OCI-LY3 (cell line): ENCODE results near the gene ATP2A2.

Experiments used
- H2AFZ ChIP-seq: fragments of 200-600, 300-600 bp; shearing (Covaris generic); 2 replicates; pipeline ENCODE4 v1.6.0; 2014; ENCODE audit warnings: antibody characterized with exemption, low read depth, low read length
- H3K27ac ChIP-seq: fragments of 200-600, 300-600 bp; sonication (generic); 2 replicates; pipeline ENCODE4 v1.5.1; 2014; ENCODE audit warnings: mild to moderate bottlenecking, low read length, moderate library complexity, mixed read lengths
- H3K27me3 ChIP-seq: fragments of 200-600, 300-600 bp; sonication (generic); 2 replicates; pipeline ENCODE4 v1.6.1; 2014; ENCODE audit warnings: low read depth, low read length, mixed read lengths
- H3K36me3 ChIP-seq: fragments of 200-600, 300-600 bp; sonication (generic); replicated peaks from 2 replicates; pipeline ENCODE3; 2014; ENCODE audit warnings: low read depth, low read length, mixed read lengths
- H3K4me1 ChIP-seq: fragments of 300-600, 200-600 bp; sonication (generic); 2 replicates; pipeline ENCODE4 v1.6.1; 2014; ENCODE audit warnings: low read length, mixed read lengths
- H3K4me2 ChIP-seq: fragments of 200-600, 300-600 bp; sonication (generic); 2 replicates; pipeline ENCODE4 v1.6.1; 2014; ENCODE audit warnings: low read length, mixed read lengths
- H3K4me3 ChIP-seq: fragments of 300-600, 200-600 bp; sonication (generic); 2 replicates; pipeline ENCODE4 v1.5.1; 2014; ENCODE audit warnings: antibody characterized with exemption, mild to moderate bottlenecking, low read length, moderate library complexity
- H3K79me2 ChIP-seq: fragments of 300-600, 200-600 bp; shearing (Covaris generic); 2 replicates; pipeline ENCODE4 v1.6.1; 2014; ENCODE audit warnings: mild to moderate bottlenecking, low read length, mixed read lengths
- H3K9ac ChIP-seq: fragments of 300-600, 200-600 bp; shearing (Covaris generic); 2 replicates; pipeline ENCODE4 v1.6.0; 2014; ENCODE audit warnings: mild to moderate bottlenecking, low read length, moderate library complexity
- H3K9me3 ChIP-seq: fragments of 200-600, 300-600 bp; shearing (Covaris generic); 2 replicates; pipeline ENCODE4 v1.6.1; 2014; ENCODE audit warnings: low read length, mixed read lengths; ENCODE audit not compliant: insufficient read depth
- H4K20me1 ChIP-seq: fragments of 200-600, 300-600 bp; sonication (generic); 2 replicates; pipeline ENCODE4 v1.6.1; 2016; ENCODE audit warnings: low read length, mixed read lengths; ENCODE audit not compliant: insufficient read depth
- CTCF ChIP-seq: fragments of 200-600, 300-600 bp; sonication (generic); IDR thresholded peaks from 2 replicates; pipeline ENCODE4 v1.5.1; 2014; ENCODE audit warnings: antibody characterized with exemption, low read length, low read depth
- EZH2phosphoT487 ChIP-seq: fragments of 200-600 bp; shearing (Covaris generic); IDR thresholded peaks from 2 replicates; pipeline ENCODE4 v1.6.1; 2018; ENCODE audit warnings: antibody characterized with exemption, mixed run types, low read depth

The ATP2A2 gene

GRCh38 chr12:110245369-110245772 is 35.7 kb upstream of the ATP2A2 start:
- H3K79me2 ChIP-seq: no peaks in the 10 kb centered on the region
- no peaks in the 10 kb centered on the region for H3K9me3 ChIP-seq
- no peak for TF ChIP-seq EZH2phosphoT487
- peak; percentile 63 for TF ChIP-seq CTCF
- no peak overlapping the region for H3K4me2 ChIP-seq
- H4K20me1 ChIP-seq: no peaks in the 10 kb centered on the region
- no peak overlapping the region for H3K27ac ChIP-seq
- H3K4me3 ChIP-seq: no peak overlapping the region
- H3K27me3 ChIP-seq: no peaks in the 10 kb centered on the region
- H3K36me3 ChIP-seq: no peaks in the 10 kb centered on the region
- H3K9ac ChIP-seq: no peak overlapping the region
- H3K4me1 ChIP-seq: no peaks in the 10 kb centered on the region
- no peak overlapping the region for H2AFZ ChIP-seq

GRCh38 chr12:110246636-110247339 is 34.3 kb upstream of the ATP2A2 start:
- TF ChIP-seq EZH2phosphoT487 (no peak), CTCF (no peak)
- no peaks in the 10 kb centered on the region for H3K36me3 ChIP-seq
- H3K79me2 ChIP-seq: no peaks in the 10 kb centered on the region
- H3K4me3 ChIP-seq: no peak overlapping the region
- no peak overlapping the region for H3K4me2 ChIP-seq
- no peaks in the 10 kb centered on the region for H4K20me1 ChIP-seq
- H3K9ac ChIP-seq: no peak overlapping the region
- H3K27ac ChIP-seq: no peak overlapping the region
- no peaks in the 10 kb centered on the region for H3K9me3 ChIP-seq
- no peak overlapping the region for H2AFZ ChIP-seq
- H3K27me3 ChIP-seq: no peaks in the 10 kb centered on the region
- H3K4me1 ChIP-seq: no peaks in the 10 kb centered on the region

- Histone ChIP-seq H3K9ac (no peak overlapping the region), H3K9me3 (no peaks in the 10 kb centered on the region), H4K20me1 (no peaks in the 10 kb centered on the region), H2AFZ (no peak overlapping the region), H3K4me1 (no peaks in the 10 kb centered on the region), H3K27me3 (no peaks in the 10 kb centered on the region), H3K36me3 (no peaks in the 10 kb centered on the region), H3K4me3 (no peak overlapping the region), H3K27ac (no peak overlapping the region), H3K79me2 (no peaks in the 10 kb centered on the region), H3K4me2 (no peak overlapping the region)
- no peak for TF ChIP-seq CTCF
- no peak for TF ChIP-seq EZH2phosphoT487
Measured at GRCh38 chr12:110247340-110248095, 33.5 kb upstream of the ATP2A2 start.

- Histone ChIP-seq H3K4me2 (no peak overlapping the region), H3K9ac (no peak overlapping the region), H4K20me1 (no peaks in the 10 kb centered on the region), H2AFZ (no peak overlapping the region), H3K4me3 (no peak overlapping the region), H3K79me2 (no peaks in the 10 kb centered on the region), H3K4me1 (no peaks in the 10 kb centered on the region), H3K9me3 (no peaks in the 10 kb centered on the region), H3K27me3 (no peaks in the 10 kb centered on the region), H3K27ac (no peak overlapping the region), H3K36me3 (no peaks in the 10 kb centered on the region)
- no peak for TF ChIP-seq EZH2phosphoT487
- no peak for TF ChIP-seq CTCF
Measured at GRCh38 chr12:110248096-110248447, 33.0 kb upstream of the ATP2A2 start.
